Globus pallidus (tissue), 1 donor: Measurements from ENCODE around the gene MAGI1.
A peak's percentile ranks its signal among the peaks of the same experiment; 100 is the strongest.

ENCODE experiments used
- DNase-seq: peaks from one replicate; pipeline ENCODE4 v3.0.0-alpha.2; 2015; ENCODE audit warnings: low spot score

MAGI1 gene

GRCh38 chr3:65971293-65972252, 67.1 kb downstream of the MAGI1 start:
- no peak for DNase-seq

DNA sequence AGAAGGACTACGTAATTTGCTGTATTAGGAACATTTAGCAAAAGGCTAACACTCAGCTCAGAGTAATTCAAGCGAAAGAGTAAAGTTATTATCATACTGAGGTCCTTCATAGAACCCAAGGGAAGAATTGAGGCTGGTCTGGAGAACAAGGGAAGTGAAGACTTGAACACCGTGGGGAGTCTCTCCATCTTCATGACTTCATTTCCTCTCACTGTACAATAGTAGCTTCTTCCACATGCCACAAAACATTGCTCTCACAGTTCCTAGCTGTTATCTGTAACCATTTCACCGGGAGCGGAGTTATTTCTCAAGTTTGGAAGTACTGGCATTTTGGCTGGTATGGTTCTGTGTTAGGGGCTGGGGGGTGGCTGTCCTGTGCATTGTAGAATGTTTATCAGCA, 69.7 kb downstream of the MAGI1 start:
- no peak for DNase-seq

DNA sequence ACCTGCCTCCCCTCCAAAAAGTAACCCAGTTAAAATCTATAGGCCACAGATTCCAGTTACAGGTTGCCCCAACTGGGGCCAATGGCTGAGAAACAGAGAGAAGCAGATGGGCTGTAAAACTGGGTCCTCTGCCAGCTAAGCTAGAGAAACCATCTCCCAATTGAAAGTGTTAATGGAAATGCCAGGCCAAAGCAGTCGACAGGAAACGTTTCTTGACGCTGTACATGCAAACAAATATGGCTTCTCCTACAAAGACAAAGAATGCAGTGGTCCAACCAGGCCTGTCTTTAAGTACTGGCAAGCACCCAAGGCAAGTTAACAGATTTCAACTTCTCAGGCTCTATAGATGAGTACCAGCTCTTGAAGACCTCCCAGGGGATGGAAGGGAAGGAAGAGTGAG, 71.3 kb downstream of the MAGI1 start:
- no peak for DNase-seq

GRCh38 chr3:65964838-65965237, 73.9 kb downstream of the MAGI1 start:
- no peak for DNase-seq

DNA sequence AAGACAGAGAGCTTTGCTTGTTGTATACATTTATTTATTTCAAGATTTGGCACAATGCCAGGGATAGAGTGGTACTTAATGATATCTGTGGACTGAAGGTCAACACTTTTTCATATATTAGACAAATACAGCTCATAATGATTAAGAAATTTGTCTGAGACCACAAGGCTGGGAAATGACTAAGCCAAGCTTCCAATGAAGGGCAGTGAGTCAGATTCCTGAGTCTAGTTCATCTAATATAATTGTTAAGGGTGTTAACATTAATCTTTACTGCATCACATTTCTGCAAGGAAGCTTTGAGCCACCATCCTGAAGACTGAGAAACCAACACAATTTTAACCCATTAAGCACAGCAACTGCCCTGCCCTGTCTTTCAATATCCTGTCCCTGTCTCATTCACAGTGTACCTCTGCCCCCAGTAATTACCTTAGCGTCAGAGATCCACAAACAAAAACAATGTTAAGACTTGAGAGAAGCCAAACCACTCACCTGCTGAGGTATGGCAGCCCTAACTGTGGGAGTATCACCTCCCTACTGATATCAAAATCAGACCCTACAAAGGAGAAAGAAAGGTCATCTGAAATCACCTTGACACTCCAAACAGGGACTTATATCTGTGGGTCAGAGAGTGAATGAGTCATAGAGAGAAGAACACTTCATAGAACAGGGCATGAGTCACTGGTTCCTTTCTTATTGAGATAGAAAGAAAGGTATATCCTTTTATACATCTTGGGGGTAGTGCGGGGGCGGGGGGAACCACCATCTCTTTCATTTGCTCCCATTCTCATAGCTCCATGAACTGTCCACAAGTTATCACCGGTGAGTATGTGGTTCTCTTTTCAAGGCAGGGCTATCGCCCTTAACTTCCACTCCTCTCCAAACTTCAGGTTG, 74.7 kb downstream of the MAGI1 start:
- no peak for DNase-seq

GRCh38 chr3:65961733-65962132, 77.0 kb downstream of the MAGI1 start:
- DNase-seq: no peak

DNA sequence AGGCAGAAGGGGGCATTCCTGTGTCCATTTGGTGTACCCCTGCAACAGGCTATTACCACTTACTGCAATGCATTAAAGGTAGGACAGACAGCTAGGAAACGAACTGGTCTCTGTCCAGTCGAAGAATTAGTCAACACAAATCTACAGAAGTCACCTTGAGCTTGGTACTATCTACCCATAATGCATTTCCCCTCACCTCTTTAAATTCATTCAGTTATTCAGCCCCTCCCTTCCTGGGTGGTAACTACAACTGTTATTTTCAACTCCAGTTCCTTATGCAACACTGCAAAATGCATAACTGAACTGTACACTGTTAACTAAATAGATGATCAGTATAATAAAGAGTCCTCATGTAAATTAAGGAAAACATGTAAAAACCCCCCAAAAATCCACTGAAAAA, 77.6 kb downstream of the MAGI1 start:
- no peak for DNase-seq

- no peak for DNase-seq
Measured at GRCh38 chr3:65960087-65960486, 78.6 kb downstream of the MAGI1 start.

DNA sequence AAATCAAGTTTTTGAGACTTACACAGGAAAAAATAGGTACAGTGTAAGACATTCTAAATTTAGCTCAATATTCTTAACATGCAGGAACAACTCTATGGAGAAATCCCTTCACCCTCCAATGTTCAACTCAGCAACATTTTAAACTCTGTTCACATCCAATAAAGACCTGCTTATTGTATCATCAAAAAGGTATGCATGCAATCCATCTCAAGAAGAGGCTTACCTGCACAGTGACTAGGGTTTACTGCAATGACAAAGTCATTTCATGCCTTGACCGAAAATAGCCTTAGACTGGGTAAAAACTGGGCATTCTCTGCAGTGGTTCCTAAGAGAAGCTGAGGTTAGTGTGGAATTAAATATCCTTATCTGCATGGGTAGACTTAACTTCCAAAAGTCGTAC, 80.5 kb downstream of the MAGI1 start:
- no peak for DNase-seq

DNA sequence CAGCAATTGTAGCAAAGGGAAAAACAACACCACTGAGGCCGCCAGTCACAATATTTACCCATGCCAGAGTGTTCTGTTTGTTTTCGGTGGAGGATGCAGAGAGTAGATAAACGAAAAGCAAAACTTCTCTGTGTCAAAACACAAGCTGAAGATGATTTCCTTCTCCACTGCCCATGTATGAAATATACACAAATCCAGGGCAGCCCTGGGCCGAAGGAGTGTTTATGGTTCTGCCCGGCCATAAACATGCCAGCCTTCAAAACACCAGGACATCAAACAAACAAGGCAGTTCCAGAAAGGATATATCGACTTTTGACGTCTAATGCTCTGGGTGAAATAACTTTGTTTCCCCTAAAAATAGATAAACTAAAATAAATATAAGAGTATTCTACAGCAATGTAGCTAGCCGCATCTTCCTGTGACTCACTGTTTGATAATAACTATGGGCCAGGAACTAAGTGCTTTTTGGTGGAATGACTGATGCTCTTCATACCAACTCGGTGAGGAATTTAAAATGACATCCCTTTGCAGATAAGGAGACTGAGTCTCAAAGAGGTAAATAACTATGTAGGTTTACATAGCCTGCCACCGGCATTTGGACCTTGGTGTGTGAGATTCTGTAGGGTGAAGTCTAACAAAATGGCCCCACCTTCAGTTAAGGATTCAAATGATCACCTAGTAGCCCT, 82.8 kb downstream of the MAGI1 start:
- no peak for DNase-seq

GRCh38 chr3:65953881-65954733, 84.6 kb downstream of the MAGI1 start:
- peak; percentile 14 for DNase-seq

- DNase-seq: no peak
Measured at GRCh38 chr3:65953301-65953812, 85.4 kb downstream of the MAGI1 start.

- DNase-seq: no peak
Measured at GRCh38 chr3:65952842-65953241, 85.9 kb downstream of the MAGI1 start.

GRCh38 chr3:65951836-65952505, 86.7 kb downstream of the MAGI1 start:
- DNase-seq: no peak

- no peak for DNase-seq
Measured at GRCh38 chr3:65950340-65951326, 88.1 kb downstream of the MAGI1 start.

GRCh38 chr3:65948841-65949573, 89.7 kb downstream of the MAGI1 start:
- no peak for DNase-seq

DNA sequence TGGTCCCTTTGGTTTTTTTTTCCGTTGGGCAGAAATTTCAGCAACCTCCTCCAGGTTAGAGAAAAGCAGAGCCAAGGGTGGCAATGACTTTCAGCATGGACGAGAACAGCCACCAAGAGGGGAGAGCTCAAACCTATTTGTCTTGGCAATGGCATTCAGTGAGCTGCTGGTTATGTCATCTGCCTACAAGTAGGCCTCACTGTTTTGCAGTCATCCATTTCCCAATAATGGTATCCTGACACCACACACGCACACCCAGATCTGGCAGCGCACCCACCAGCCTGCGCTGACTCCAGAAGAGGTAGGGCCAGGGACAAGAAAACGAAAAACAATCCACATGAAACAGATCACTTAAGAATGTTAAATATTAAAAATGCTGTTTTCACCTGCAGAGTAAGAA, 92.3 kb downstream of the MAGI1 start:
- DNase-seq: no peak

GRCh38 chr3:65945953-65946352, 92.8 kb downstream of the MAGI1 start:
- DNase-seq: no peak

DNA sequence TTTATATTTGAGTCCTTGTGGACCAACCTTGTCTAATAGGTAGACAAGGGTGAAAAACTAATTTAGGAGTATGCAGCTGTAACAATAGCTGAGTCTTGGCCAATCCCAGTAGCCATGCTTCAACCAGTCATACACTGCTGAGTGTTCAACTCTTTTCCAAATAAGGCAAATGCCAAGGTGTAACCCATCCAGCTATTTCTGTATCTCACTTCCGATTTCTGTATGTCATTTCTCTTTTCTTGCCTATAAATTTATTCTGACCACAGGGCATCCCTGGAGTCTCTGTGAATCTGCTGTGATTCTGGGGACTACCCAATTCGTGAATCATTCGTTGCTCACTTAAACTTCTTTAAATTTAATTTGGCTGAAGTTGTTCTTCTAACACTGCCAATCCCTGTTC, 93.2 kb downstream of the MAGI1 start:
- DNase-seq: no peak
